Measurements from ENCODE around the gene DNAJA2. TPM values are rescaled to one million over a fixed set of nuclear protein-coding genes. Genes with fewer than 3 reads are reported as not detected.
"Not testable (repeated sequence)": the region's sequence is repeated elsewhere in the genome, so short reads cannot be mapped to it uniquely, and the experiment has no call there.

The DNAJA2 gene
- 10 to 100 TPM; 53.9 to 54.1 TPM for total RNA-seq

DNA sequence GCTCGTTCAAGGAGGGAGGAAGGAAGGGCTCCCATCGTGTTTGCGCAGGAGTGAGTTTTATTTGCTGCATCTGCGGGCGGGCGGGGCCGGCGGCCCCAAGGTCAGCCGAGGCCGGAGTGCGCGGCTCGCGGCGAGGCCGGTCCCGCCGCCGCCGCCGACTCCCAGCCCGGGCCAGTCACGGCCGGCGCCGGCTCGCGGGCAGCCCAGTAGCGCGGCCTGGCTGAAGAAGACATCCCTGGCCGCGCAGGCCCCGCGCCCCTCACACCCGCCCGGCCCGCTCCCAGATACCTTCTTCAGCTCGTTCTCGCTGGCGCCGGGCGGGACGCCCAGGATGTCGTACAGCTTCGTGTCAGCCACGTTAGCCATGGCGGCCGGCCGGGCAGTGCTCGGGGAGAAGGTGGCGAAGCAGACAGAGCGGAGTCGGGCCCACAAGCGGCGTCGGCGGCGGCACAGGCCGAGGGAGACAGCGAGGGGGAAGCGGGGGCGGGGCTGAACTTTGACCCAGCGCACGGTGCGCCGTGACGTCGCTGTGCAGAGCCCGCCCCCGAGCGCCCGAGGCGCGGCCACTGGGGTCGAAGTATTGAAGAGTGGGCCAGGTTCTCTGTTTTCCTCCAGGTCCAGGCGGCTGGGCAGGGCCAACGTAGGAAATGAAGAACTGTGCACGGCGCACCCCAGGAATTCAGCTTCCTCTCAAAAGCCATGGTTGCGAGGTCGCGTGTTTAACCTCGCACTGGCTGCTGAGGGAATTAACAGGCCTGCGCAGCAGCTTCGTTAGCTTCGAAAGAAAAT lies at the start of gene DNAJA2:
DNAJA2 (minus strand) TSS at position 468 of the 789 bp plus-strand sequence; CDS start at position 366, 102 bp downstream.
- CTCF ChIA-PET: interaction anchor here (1.1 to 2.2 kb wide), 12 partner anchors 11 to 282 kb away, joined by 3 to 8 read pairs (median 4); partner anchors contain the start of gene NETO2
- Mint-ChIP-seq H3K27me3 (ENCODE audit: low read depth) (no peaks in the 10 kb centered on the region), H3K36me3 (ENCODE audit: low read depth) (peaks cover 31% of the 10 kb centered on the region), H3K4me1 (ENCODE audit: low read depth) (peaks cover 45% of the 10 kb centered on the region), H3K9me3 (ENCODE audit: insufficient read depth) (no peaks in the 10 kb centered on the region), H3K4me3 (peak within 1 kb of the TSS; percentile 96), H3K27ac (peak within 1 kb of the TSS; percentile 97)
- ATAC-seq (peak; percentile 92), DNase-seq (peak; percentile 93)
- POLR2A ChIA-PET: interaction anchor here (0.5 to 4.1 kb wide), 22 partner anchors 11 to 1636 kb away, joined by 3 to 38 read pairs (median 3); partner anchors contain the start of genes GPT2, ITFG1, N4BP1 and NETO2

DNA sequence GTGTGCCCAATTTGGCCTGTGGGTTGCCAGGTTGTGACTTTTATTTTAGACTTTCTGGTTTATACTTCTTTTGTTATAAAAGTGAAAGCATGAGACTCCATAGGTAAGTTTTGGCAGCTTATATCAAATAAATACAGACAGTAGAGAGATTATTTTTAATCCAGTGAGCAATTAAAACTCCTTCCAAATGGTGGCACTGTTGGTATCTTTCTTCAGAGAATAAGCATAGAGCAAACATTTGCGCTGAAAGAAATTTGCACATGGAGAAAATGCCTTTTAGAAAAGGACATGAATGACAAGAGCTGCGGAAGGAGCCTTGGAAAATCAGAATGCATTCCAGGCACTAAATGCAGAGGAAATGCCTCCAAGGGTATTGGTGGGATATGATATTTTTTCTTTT lies 46.1 kb upstream of the DNAJA2 start:
- no peak for ATAC-seq
- Mint-ChIP-seq H3K9me3 (ENCODE audit: insufficient read depth) (no peaks in the 10 kb centered on the region), H3K27me3 (ENCODE audit: low read depth) (peaks cover 3% of the 10 kb centered on the region), H3K36me3 (ENCODE audit: low read depth) (no peaks in the 10 kb centered on the region), H3K27ac (no peak overlapping the region), H3K4me3 (no peak overlapping the region), H3K4me1 (ENCODE audit: low read depth) (peaks cover 29% of the 10 kb centered on the region)
- POLR2A ChIA-PET: no interaction called here
- no peak for DNase-seq
- CTCF ChIA-PET: interaction anchor here (1.0 to 2.1 kb wide), 4 partner anchors 9 to 46 kb away, joined by 4 to 10 read pairs (median 7); partner anchors contain the start of gene DNAJA2

DNA sequence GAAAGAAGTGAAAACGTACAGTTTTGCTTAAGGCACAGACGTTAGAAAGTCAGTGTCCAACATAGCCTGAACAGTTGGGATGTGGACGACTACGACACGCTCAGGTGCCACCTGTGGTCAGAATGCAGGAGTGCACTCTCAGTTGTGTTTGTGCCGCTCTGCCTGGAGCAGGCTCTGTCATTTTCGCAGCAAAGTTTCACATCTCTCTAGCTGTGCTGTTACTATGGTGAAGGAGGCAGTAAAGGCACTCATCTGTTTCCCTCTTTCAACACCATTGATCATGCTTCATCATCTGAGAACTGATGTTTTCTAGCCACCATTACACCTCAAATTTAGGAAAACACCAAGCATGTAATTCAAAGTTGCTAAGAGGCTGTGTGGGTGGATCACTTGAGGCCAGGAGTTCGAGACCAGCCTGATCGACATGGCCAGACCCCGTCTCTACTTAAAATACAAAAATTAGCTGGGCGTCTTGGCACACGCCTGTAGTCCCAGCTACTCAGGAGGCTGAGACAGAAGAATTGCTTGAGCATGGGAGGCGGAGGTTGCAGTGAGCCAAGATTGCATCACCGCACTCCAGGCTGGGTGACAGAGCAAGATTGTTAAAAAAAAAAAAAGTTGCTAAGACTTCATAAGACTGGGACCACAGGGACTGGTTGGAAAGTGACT lies 44.9 kb upstream of the DNAJA2 start:
- H3K27me3 Mint-ChIP-seq (ENCODE audit: low read depth): peaks cover 3% of the 10 kb centered on the region
- peak; percentile 57 for DNase-seq
- H3K36me3 Mint-ChIP-seq (ENCODE audit: low read depth): no peaks in the 10 kb centered on the region
- peaks cover 29% of the 10 kb centered on the region for H3K4me1 Mint-ChIP-seq (ENCODE audit: low read depth)
- no peak overlapping the region for H3K4me3 Mint-ChIP-seq
- no peak overlapping the region for H3K27ac Mint-ChIP-seq
- no peaks in the 10 kb centered on the region for H3K9me3 Mint-ChIP-seq (ENCODE audit: insufficient read depth)
- CTCF ChIA-PET: interaction anchor here (1.0 to 2.1 kb wide), 7 partner anchors 10 to 1147 kb away, joined by 3 to 10 read pairs (median 5); partner anchors contain the start of gene DNAJA2
- ATAC-seq: peak; percentile 82
- POLR2A ChIA-PET: interaction anchor here (0.5 kb wide), 1 partner anchor 124 kb away, joined by 3 read pairs; no protein-coding TSS in a partner anchor

DNA sequence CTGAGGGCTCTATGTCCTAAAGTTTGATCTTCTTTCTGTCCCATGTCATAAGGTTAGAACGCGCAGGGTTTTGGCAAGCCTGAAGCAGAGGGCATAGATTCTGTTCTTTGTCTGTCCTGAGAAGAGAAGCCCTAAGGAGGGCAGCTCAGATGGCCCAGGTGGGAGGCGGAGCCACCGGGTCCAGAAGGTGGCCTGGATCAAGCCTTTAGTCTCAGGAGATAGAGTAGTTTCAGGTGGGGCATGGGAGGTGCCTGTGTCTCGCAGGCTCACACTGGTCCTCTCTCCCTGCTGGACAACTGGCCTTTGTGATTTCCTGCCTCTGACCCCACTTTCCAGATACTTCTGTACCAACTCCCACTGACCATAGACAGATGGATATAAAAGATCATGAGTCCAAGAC lies 44.2 kb upstream of the DNAJA2 start:
- Mint-ChIP-seq H3K4me1 (ENCODE audit: low read depth) (peaks cover 29% of the 10 kb centered on the region), H3K27ac (no peak overlapping the region), H3K36me3 (ENCODE audit: low read depth) (no peaks in the 10 kb centered on the region), H3K4me3 (no peak overlapping the region), H3K27me3 (ENCODE audit: low read depth) (peaks cover 3% of the 10 kb centered on the region), H3K9me3 (ENCODE audit: insufficient read depth) (no peaks in the 10 kb centered on the region)
- ChIA-PET POLR2A (no interaction called here), CTCF (interaction anchor here (1.0 kb wide), 1 partner anchor 67 kb away, joined by 3 read pairs; no protein-coding TSS in a partner anchor)
- no peak for DNase-seq
- no peak for ATAC-seq

DNA sequence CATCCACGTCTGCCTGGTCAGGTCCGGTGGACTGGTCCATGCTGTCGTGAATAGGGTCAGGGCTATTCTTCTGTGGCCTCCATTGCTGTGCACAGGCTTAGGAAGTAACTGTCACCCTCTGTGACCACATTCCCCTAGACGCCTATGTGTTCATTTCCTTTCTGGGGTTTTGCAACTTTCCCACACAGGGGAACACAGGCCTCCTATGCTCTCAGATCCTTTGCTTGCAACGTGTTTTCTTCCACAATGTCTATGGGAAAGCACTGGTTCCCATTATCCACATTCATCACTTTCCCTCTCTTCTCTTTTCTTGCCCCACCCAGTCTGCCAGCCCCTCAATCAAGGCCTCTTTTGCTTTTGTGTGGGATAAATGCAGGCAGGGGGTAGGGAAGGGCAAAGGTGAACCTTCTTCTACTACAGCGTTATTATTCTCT lies 43.2 kb upstream of the DNAJA2 start:
- peak; percentile 92 for ATAC-seq
- CTCF ChIA-PET: no interaction called here

DNA sequence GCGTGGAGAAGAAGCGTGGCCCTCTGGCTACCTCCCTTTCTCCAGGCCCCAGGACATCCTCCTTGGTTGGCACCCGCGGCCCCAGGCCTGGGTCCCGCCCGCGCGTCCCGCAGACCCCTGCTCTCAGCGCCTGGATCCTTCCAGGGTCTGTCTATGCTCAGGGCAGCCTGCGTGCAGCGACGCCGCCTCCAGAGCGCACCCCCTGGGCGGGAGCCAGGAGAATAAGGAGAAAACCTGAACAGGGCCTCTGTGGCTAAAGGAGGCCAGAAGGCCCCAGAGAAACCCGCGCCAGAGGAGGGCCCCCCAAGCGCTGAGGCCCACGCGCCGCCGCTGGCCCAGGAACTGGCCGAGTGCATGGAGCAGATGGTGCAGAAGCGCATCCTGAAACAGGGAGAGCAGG lies 40.4 kb upstream of the DNAJA2 start:
- Mint-ChIP-seq H3K9me3 (ENCODE audit: insufficient read depth) (peaks cover 5% of the 10 kb centered on the region), H3K36me3 (ENCODE audit: low read depth) (no peaks in the 10 kb centered on the region), H3K27ac (no peak overlapping the region), H3K27me3 (ENCODE audit: low read depth) (peaks cover 3% of the 10 kb centered on the region), H3K4me1 (ENCODE audit: low read depth) (peaks cover 29% of the 10 kb centered on the region), H3K4me3 (no peak overlapping the region)
- DNase-seq (no peak), ATAC-seq (no peak)
- POLR2A ChIA-PET: no interaction called here
- CTCF ChIA-PET: no interaction called here

More for the DNA sequence above, 43.2 kb upstream of the DNAJA2 start:
- POLR2A ChIA-PET: no interaction called here
- peak; percentile 52 for DNase-seq
- Mint-ChIP-seq H3K4me1 (ENCODE audit: low read depth) (peaks cover 29% of the 10 kb centered on the region), H3K36me3 (ENCODE audit: low read depth) (no peaks in the 10 kb centered on the region), H3K27ac (peak overlapping the region; percentile 2), H3K27me3 (ENCODE audit: low read depth) (peaks cover 3% of the 10 kb centered on the region), H3K9me3 (ENCODE audit: insufficient read depth) (peaks cover 5% of the 10 kb centered on the region), H3K4me3 (no peak overlapping the region)

DNA sequence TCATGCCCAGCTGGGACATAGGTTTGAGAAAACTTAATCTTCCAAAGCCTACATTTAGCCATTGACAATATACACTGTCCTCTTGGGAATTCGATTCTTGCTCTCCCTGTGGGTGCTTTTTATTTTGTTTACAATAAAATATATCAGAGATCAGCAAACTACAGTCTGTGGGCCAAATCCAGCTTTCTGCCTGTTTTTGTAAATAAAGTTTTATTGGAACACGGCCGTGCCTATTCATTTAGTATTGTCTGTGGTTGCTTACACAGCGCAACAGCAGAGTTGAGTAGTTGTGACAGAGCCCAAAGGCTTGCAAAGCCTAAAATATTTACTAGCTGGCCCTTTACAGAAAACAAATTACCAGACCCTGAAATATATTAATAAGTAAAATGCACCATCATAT lies 39.7 kb upstream of the DNAJA2 start:
- ATAC-seq: no peak
- Mint-ChIP-seq H3K27me3 (ENCODE audit: low read depth) (peaks cover under 1% of the 10 kb centered on the region), H3K36me3 (ENCODE audit: low read depth) (no peaks in the 10 kb centered on the region), H3K9me3 (ENCODE audit: insufficient read depth) (peaks cover 5% of the 10 kb centered on the region), H3K4me1 (ENCODE audit: low read depth) (peaks cover 29% of the 10 kb centered on the region), H3K4me3 (no peak overlapping the region), H3K27ac (no peak overlapping the region)
- DNase-seq: no peak
- POLR2A ChIA-PET: no interaction called here
- CTCF ChIA-PET: no interaction called here

DNA sequence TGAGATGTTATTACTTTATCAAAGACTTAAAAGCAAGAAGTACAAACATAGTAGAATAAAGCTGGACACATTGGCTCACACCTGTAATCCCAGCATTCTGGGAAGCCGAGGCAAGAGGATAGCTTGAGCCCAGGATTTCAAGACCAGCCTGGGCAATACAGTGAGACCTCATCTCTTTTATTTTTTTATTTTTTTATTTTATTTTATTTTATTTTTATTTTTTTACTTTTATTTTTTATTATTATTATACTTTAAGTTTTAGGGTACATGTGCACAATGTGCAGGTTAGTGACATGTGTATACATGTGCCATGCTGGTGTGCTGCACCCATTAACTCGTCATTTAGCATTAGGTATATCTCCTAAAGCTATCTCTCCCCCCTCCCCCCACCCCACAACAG lies 37.3 kb upstream of the DNAJA2 start:
- H3K27me3 Mint-ChIP-seq (ENCODE audit: low read depth); ATAC-seq; H3K4me3 Mint-ChIP-seq; H3K4me1 Mint-ChIP-seq (ENCODE audit: low read depth); H3K9me3 Mint-ChIP-seq (ENCODE audit: insufficient read depth); H3K27ac Mint-ChIP-seq; DNase-seq; H3K36me3 Mint-ChIP-seq (ENCODE audit: low read depth); POLR2A ChIA-PET; CTCF ChIA-PET: not testable (repeated sequence)

DNA sequence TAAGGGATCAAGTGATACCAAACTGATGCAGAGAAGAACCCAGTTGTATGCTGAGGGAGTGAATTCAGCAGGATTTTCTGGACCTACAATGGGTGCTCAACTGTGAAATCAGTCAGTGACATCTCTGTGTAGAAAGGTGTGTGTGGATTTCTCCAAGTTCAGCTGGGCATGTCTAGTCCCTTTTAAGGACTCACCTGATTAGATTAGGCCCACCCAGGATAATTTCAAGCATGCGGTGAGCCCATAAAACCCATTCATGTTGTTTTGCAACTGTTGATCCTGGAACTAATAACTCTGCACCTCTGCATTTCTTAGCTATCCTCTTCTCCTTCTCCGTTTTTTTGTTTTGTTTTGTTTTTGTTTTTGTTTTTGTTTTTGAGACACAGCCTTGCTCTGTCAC lies 35.1 kb upstream of the DNAJA2 start:
- CTCF ChIA-PET: no interaction called here
- Mint-ChIP-seq H3K36me3 (ENCODE audit: low read depth) (no peaks in the 10 kb centered on the region), H3K4me3 (no peak overlapping the region), H3K4me1 (ENCODE audit: low read depth) (peaks cover 2% of the 10 kb centered on the region), H3K27me3 (ENCODE audit: low read depth) (no peaks in the 10 kb centered on the region), H3K27ac (no peak overlapping the region), H3K9me3 (ENCODE audit: insufficient read depth) (peaks cover 5% of the 10 kb centered on the region)
- POLR2A ChIA-PET: interaction anchor here (0.6 to 1.4 kb wide), 2 partner anchors 35 to 118 kb away, joined by 3 read pairs; partner anchors contain the start of gene DNAJA2
- ATAC-seq: no peak
- no peak for DNase-seq

DNA sequence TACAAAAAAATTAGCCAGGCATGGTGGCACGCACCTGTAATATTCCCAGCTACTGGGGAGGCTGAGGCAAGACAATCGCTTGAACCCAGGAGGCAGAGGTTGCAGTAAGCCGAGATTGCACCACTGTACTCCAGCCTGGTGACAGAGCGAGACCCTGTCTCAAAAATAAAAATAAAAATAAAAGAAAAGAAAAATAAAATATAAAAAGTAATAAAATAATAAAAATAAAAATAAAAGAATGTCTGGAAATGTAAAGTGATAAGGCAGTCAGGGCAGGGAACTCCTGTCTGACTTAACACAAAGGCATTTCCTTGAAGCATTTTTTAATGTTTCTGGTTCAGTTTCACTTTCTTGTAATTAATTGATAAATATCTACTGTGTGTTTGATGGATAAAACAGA lies 34.7 kb upstream of the DNAJA2 start:
- H3K27me3 Mint-ChIP-seq (ENCODE audit: low read depth): no peaks in the 10 kb centered on the region
- CTCF ChIA-PET: no interaction called here
- H3K27ac Mint-ChIP-seq: no peak overlapping the region

DNA sequence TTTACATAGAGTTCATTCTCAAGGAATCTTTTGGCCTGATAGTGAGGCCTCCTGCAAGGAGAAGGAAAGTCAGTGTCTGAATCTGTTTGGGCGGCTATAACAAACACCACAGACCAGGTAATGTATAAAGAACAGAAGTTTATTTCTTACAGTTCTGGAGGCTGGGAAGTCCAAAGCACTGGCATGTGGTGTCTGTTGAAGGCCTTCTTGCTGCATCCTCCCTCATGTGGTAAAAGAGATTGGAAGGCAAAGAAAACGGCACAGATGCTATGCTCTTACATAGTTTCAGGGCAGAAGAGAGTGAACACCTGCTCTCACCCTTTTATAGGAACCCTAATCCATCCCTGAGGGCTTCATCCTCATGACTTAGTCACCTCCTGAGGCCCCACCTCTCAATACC lies 31.2 kb upstream of the DNAJA2 start:
- no peaks in the 10 kb centered on the region for H3K9me3 Mint-ChIP-seq (ENCODE audit: insufficient read depth)
- H3K4me3 Mint-ChIP-seq: no peak overlapping the region
- no peaks in the 10 kb centered on the region for H3K27me3 Mint-ChIP-seq (ENCODE audit: low read depth)
- ATAC-seq (no peak), DNase-seq (no peak)
- no peak overlapping the region for H3K27ac Mint-ChIP-seq
- CTCF ChIA-PET: no interaction called here
- H3K4me1 Mint-ChIP-seq (ENCODE audit: low read depth): peaks cover 2% of the 10 kb centered on the region
- POLR2A ChIA-PET: no interaction called here
- no peaks in the 10 kb centered on the region for H3K36me3 Mint-ChIP-seq (ENCODE audit: low read depth)

More for the DNA sequence above, 34.7 kb upstream of the DNAJA2 start:
- H3K36me3 Mint-ChIP-seq (ENCODE audit: low read depth): no peaks in the 10 kb centered on the region
- peaks cover 2% of the 10 kb centered on the region for H3K4me1 Mint-ChIP-seq (ENCODE audit: low read depth)
- no peak overlapping the region for H3K4me3 Mint-ChIP-seq
- DNase-seq: no peak
- H3K9me3 Mint-ChIP-seq (ENCODE audit: insufficient read depth): peaks cover 5% of the 10 kb centered on the region
- no peak for ATAC-seq
- POLR2A ChIA-PET: interaction anchor here (0.6 to 1.4 kb wide), 2 partner anchors 35 to 118 kb away, joined by 3 read pairs; partner anchors contain the start of gene DNAJA2

DNA sequence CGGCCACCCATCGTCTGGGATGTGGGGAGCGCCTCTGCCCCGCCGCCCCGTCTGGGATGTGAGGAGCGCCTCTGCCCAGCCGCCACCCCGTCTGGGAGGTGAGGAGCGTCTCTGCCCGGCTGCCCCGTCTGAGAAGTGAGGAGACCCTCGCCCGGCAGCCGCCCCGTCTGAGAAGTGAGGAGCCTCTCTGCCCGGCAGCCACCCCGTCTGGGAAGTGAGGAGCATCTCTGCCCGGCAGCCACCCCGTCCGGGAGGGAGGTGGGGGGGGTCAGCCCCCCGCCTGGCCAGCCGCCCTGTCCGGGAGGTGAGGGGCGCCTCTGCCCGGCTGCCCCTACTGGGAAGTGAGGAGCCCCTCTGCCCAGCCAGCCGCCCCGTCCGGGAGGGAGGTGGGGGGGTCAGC lies 26.6 kb upstream of the DNAJA2 start:
- H3K36me3 Mint-ChIP-seq (ENCODE audit: low read depth); POLR2A ChIA-PET; DNase-seq; H3K27me3 Mint-ChIP-seq (ENCODE audit: low read depth); H3K27ac Mint-ChIP-seq; ATAC-seq; H3K4me3 Mint-ChIP-seq; H3K9me3 Mint-ChIP-seq (ENCODE audit: insufficient read depth); CTCF ChIA-PET: not testable (repeated sequence)
- peaks cover 11% of the 10 kb centered on the region for H3K4me1 Mint-ChIP-seq (ENCODE audit: low read depth)

Measured in activated CD8-positive, alpha-beta T cell treated with anti-CD3 and anti-CD28 coated beads, Interleukin-2, amount 10 ng/mL, durations not matched to agents 7 days and 5 days (primary cell).